GM18511 (cell line): ENCODE measurements around the gene ST3GAL2.
"Not testable (repeated sequence)": the region's sequence is repeated elsewhere in the genome, so short reads cannot be mapped to it uniquely, and the experiment has no call there.

Experiments
- ATAC-seq: cut with Tn5 transposase; IDR thresholded peaks from one replicate; pipeline ENCODE4 v1.9.1; 2021; ENCODE audit warnings: mild to moderate bottlenecking, moderate library complexity; ENCODE audit not compliant: unreplicated experiment

ST3GAL2 gene

DNA sequence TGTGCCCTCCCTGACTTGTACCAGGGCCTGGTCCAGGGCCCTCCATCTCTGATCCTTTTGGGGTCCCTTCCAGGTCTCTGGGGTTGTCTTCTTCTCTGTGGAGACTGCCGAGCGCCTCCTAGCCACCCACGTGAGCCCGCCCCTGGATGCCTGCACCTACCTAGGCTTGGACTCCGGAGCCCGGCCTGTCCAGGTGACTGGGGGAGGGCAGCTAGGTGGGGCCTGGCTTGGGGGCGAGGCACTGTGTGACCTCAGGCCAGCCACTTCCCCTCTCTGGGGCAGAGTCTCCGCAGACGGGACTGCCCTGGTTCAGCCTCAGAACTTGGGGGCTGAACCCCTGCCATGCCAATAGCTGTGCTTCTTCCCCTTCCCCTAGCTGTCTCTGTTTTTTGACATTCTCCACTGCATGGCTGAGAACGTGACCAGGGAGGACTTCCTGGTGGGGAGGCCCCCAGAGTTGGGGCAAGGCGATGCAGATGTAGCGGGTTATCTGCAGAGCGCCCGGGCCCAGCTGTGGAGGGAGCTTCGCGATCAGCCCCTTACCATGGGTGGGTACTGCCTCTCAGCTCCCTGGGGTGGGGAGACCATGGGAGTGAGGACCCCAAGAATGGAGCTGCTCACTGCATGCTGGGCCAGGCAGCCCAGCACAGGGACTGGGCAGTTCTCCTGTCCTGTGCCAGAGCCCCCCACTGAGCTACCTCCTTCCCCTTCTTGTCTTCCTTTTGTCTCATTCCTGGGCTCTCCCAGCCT lies 30.1 kb upstream of the ST3GAL2 start:
- ATAC-seq = no peak

DNA sequence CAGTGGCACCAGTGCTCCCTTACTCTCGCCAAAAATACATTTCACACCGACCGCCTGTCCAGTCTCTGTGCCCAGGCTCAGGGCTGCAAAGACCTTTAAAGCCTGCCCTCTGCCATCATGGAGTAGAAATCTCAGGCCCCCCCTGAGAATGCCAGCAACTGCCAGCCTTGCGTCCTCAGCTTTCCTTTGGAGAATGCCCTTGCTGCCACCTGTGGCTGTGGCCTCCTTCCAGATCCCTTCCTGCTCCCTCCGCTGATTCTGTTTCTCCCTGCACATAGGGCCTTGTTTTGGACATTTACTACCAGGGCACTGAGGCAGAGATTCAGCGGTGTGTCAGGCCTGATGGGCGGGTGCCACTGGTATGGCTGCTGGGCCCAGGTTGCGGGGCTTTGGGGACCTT lies 28.7 kb upstream of the ST3GAL2 start:
- no peak for ATAC-seq

DNA sequence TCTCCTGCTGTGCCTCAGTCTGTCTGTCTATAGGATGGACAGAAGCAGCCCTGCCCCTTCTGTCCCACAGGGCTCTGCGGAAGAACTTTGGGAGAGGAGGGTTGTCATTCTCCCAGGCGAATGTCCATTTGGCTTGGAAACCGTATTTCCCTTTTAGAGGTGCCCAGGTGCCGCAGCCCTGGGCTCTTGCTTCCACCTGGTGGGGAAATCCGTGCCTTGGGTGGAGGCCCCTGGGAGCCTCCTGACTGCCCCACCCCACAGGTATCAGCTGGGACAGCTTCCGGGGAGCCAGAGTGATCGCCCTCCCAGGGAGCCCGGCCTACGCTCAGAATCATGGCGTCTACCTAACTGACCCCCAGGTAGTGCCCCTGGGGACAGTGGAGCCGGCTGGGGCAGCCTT lies 28.2 kb upstream of the ST3GAL2 start:
- ATAC-seq = no peak

DNA sequence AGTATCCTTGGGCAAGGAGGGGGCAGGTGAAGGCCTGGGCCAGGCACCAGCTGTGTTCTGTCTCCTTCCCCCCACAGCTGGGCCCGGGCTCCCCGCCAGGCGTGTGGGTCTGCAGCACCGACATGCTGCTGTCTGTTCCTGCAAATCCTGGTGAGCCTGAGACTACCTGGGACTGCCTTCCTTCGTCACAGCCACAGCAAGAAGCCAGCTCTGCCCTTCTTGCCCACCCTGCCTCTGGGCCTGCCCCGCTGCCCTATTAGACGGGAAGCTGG lies 27.8 kb upstream of the ST3GAL2 start:
- ATAC-seq = no peak

DNA sequence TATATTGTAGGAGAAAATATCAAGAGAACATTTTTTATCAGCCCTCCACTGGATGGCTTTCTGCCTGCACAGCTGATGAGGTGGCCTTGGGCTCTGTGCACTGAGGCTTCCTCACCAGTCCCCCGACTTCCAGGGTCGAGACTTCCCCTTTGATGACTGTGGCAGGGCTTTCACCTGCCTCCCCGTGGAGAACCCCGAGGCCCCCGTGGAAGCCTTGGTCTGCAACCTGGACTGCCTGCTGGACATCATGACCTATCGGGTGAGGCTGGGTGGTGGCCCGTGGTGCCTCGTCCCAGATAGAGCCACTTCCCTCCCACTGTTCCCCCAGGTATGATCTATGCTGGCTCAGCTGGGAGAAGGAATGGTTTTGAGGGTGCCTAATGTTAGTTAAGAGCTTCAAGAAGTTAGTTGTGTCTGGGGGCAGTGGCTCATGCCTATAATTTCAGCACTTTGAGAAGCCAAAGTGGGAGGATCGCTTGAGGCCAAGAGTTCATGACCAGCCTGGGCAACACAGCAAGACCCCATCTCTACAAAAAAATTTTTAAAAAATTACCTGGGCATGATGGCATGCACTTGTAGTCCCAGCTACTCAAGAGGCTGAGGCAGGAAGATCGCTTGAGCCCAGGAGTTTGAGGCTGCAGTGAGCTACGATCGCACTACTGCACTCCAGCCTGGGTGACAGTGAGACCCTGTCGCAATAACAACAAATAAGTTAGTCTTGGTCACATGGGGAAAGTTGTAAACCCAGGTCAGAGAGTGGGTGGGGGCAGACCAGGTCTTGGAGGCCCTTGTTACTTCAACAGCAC lies 27.3 kb upstream of the ST3GAL2 start:
- ATAC-seq = no peak

DNA sequence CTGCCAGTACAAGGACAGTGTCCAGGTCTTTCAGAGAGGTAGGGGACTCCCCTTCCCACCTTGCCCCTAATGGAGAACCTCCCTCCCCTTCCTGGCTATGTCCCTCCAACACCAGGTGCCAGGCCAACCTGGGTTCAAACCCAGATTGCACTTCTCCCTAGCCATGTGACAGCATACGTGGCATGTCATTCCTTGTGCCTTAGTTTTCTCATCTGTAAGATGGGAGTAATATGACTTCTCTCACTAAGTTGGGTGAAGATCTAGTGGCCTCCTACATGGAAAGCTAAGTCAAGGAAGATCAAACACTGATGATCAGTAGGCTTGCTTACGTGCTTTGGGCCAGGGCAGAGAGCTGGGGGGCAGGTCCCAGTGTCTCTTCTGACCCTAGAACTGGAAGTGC lies 24.3 kb upstream of the ST3GAL2 start:
- no peak for ATAC-seq

DNA sequence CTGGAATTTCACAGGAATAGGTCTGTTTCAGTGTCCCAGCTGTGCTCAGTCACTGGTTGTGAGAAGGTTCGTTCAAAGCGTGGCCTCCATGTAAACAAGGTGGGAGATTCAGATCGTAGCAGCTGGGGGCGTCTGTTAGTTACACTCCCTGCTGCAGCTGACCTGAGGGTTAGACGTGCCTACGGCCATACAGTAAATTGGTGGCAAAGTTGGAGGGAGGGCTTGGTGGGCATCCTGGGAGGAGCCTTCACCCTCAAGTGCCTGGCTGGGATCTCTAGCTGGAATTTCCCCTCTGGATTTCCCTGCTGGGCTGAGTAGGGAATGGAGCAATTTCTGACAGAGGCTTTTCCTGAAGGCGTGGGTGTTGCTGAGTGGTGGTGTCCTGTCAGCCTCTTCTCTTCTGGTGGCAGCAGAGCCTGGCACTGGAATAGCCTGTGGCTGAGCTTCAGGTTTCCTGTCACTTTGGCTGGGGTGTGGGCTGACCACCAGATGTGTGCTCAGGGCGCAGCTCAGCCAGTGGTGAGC lies 21.9 kb upstream of the ST3GAL2 start:
- ATAC-seq = no peak

DNA sequence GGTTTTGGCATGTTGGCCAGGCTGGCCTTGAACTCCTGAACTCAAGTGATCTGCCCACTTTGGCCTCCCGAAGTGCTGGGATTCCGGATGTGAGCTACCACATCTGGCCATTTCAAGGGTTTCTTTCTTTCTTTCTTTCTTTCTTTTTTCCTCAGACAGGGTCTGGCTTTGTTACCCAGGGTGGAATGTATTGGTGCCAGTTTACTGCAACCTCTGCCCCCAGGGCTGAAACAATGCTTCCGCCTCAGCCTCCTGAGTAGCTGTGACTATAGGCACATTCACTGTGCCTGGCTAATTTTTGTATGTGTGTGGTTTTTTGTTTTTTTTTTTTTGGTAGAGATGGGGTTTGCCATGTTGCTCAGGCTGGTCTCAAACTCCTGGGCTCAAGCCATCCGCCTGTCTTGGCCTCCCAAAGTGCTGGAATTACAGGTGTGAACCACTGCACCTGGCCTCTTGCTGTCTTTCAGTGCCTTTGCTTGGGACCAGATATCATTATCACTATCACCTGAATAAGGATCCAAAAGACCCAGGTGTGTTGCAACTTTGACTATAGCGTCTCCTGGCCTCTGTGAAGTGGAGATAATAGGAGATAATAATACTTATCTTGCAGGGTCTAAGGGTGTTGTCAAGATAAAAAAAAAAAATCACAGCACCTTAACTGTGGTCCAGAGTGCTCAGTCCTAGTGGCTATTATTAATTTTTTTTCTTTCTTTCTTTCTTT lies 18.7 kb upstream of the ST3GAL2 start:
- ATAC-seq = no peak

DNA sequence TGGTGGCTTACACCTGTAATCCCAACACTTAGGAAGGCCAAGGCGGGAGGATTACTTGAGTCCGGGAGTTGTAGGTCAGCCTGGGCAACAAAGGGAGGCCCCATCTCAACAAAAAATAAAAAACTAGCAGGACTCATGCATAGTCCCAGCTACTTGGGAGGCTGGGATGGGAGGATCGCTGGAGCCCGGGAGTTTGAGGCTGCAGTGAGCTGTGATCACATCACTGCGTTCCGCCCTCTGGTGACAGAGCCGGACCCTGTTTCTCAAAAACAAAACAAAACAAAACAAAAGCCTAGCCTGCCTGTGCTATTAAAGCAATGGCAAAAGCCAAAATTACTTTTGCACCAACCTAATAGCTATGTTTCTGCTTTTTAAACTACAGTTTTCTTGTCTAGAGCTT lies 17.0 kb upstream of the ST3GAL2 start:
- ATAC-seq = no peak

DNA sequence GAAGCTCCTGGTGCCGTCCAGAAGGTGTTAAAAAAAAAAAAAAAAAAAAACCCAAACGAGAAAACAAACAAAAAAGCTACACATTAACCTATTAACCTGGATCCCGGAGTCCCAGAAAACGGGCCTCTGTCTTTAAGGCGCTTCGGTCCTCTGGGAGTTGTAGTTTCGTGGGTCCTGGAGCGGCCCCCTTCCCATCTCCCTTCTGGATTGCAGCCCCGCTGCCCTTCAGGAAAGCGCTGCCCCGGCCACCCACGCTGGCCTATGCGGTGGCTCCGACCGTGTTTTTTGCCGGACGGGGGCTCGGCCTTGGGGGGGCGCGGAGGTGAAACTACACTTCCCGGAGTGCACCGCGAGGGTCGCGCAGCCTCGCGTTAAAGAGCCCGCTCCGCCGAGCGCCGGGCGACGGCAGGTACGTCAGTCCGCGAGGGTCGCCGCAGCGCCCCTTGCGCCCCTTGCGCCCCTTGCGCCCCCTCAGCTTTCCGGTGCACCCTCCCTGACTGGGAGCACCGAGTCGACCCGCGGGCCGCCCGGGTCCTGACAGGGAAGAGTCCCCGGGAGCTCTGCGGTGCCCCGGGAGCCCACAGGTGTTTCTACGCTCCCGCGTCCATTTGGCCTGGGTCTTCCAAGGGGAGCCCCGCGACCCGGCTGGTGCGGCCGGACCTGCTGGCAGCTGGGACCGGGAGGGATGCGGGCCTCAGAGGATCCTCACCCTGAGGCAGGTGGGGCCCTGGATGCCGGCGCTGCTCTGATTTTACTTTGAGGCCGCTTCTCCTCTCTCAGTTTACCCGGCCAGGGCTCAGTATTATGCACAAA lies 15.5 kb upstream of the ST3GAL2 start, which contains the start of gene FCSK:
TSS of gene FCSK (plus strand) at position 374 of the 813 bp plus-strand sequence. CDS start 8,596 bp downstream, outside the sequence.
- ATAC-seq = peak; percentile 90

DNA sequence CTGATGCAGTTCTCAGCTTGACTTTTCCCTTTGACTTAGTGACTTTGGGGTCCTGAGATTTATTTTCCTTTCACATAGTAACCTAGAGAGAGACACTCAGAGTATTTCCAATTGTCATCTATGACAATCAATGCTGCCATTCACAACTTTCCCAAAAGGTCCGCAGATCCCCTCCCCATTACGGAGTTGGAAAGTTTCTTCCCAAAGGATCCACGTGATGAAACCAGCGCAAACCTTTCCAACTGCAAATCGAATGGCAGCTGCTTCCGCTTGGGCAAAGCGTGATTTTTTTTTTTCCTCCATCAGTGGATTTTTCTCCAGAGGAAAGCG lies 15.0 kb upstream of the ST3GAL2 start:
- peak; percentile 8 for ATAC-seq

DNA sequence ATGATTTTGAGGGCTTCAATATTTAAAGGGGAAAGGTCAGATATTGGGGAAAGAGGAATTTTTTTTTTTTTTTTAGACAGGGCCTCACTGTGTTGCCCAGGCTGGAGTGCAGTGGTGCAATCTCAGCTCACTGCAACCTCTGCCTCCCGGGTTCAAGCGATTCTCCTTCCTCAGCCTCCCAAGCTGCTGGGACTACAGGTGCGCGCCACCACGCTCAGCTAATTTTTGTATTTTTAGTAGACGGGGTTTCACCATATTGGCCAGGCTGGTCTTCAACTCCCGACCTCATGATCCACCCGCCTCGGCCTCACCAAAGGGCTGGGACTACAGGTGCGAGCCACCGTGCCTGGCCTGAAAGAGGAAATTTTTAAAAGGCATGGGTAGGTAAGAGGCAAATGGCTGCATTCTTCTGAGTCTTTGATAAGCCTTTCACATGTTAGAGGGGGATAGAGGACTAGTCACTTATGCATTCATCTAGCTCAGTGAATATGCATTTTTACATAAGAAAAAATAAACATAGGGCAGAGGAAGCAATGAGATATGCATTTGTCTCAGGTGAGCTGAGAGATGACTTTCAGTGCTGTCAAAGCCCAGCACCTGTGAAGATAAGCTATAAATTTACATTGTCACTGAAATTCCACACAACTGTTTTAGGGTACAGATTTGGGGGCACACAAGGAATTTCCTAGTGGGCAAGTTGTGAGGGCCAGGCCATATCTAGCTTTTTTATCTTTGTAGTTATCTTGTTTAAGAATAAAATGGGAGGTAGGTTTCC lies 14.4 kb upstream of the ST3GAL2 start:
- ATAC-seq = no peak

DNA sequence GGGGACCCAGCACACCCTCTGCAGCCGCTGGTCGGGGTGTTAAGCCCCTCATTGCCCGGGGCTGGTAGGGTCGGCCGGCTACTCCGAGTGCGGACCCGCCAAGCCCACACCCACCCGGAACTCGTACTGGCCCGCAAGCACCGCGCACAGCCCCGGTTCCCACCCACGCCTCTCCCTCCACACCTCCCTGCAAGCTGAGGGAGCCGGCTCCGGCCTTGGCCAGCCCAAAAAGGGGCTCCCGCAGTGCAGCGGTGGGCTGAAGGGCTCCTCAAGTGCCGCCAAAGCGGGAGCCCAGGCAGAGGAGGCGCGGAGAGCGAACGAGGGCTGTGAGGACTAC lies 12.1 kb upstream of the ST3GAL2 start:
- not testable (repeated sequence) for ATAC-seq

DNA sequence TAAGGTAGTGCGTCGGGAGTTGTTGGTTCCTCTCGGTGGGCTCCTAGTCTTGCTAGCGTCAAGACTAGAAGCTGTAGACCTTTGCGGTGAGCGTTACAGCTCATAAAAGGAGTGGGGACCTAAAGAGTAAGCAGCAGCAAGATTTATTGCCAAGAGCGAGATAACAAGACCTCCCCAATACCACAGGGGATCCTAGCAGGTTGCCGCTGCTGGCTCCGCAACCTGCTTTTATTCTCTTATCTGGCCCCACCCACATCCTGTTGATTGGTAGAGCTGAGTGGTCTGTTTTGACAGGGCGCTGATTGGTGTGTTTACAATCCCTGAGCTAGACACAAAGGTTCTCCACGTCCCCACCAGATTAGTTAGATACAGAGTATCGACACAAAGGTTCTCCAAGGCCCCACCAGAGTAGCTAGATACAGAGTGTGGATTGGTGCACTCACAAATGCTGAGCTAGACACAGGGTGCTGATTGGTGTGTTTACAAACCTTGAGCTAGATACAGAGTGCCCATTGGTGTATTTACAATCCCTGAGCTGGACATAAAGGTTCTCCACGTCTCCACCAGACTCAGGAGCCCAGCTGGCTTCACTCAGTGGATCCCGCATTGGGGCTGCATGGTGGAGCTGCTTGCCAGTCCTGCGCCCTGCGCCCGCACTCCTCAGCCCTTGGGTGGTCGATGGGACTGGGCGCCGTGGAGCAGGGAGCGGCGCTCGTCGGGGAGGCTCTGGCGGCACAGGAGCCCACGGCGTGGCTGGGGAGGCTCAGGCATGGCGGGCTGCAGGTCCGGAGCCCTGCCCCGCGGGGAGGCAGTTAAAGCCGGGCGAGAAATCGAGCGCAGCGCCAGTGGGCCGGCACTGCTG lies 11.5 kb upstream of the ST3GAL2 start:
- not testable (repeated sequence) for ATAC-seq

DNA sequence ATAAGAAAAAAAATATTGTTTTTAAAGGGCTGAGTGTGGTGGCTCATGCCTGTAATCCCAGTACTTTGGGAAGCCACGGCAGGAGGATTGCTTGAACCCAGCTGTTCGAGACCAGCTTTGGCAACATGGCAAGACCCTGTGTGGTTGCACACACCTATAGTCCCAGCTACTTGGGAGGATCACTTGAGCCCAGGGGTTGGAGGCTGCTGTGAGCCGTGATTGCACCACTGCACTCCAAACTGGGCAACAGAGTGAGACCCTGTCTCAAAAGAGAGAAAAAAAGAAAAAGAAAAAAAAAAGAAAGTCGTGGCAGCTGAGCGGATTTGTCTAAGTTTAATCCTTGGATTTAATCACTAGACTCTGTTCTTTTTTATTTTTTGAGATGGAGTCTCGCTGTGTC lies 9.2 kb upstream of the ST3GAL2 start:
- no peak for ATAC-seq

DNA sequence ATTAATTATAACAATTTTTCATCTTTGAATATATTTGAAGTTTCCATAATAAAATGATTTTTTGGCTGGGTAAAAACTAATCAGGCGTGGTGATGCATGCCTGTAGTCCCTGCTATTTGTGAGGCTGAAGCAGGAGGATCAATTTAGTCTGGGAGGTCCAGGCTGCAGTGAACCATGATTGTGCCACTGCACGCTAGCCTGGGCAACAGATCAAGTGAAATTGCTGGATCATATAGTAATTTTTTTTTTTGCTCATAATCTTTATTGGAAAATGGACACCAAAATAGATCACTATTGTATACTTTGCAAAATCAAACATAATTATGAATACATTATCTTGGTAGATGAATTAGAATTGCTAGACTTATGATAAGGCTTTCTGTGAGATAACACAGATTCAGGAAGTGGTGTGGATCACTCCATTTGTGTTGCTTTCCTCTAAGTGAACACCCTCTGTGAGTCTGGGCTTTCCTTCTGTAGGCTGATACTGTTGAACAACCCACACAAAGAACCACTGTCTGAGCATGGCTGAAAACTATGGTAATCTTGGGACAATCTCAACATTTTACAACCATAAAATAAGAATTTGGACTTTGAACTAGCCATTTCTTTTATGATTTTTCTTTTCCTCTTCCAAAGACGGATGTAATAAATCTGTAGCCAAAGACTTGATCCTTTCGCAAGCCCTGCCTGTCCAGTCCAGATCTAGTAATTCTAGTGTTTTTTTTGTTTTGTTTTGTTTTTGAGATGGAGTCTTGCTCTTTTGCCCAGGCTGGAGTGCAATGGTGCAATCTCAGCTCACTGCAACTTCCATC lies 5.6 kb upstream of the ST3GAL2 start:
- no peak for ATAC-seq

DNA sequence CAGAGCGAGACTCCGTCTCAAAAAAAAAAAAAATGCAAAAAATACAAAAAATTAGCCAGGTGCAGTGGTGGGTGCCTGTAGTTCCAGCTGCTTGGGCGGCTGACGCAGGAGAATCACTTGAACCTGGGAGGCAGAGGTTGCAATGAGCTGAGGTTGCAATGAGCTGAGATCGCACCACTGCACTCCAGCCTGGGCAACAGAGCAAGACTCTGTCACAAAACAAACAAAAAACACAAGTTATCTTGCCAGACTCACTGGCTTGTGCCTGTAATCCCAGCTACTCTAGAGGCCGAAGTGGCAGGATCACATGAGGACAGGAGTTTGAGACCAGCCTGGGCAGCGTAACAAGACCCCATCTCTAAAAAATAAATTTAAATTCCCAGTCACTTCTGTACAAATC lies 3.4 kb upstream of the ST3GAL2 start:
- no peak for ATAC-seq

DNA sequence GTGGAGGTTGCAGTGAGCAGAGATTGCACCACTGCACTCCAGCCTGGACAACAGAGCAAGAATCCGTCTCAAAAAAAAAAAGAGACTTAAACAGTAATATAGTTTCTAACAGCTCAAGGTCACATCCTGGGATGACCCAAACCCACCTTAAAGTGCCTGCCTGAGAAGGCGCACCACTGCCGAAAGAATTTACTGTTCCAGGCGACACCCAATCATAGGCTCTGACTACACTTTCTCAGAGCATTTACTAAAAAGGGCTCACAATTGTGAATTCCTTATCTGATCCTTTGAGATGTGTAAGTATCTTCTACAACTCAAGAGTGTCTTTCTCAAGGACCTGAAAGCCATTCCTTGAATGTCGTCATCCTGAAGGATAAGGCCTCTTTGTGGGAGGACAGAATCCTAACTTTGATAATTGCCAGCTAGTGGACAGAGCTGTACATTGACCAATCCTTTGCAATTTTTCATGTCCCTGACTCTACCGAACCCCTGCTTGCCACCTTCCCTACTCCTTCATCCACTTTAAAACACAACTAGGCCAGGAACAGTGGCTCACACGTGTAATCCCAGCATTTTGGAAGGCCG lies 2.6 kb upstream of the ST3GAL2 start:
- no peak for ATAC-seq
